NCI-H2196 (cell line): ENCODE results near the gene KRTAP5-4.

Experiments
- DNase-seq: peaks from one replicate; lab custom pipeline; 2025; ENCODE audit not compliant: unreplicated experiment; lab: John Stamatoyannopoulos, UW

KRTAP5-4 gene

GRCh38 chr11:1574238-1574932 is 47.6 kb downstream of the KRTAP5-4 start:
- peak; percentile 72 for DNase-seq

- DNase-seq, result peak; percentile 83
Measured at GRCh38 chr11:1573903-1574237, 48.1 kb downstream of the KRTAP5-4 start.

- DNase-seq, result peak; percentile 66
Measured at GRCh38 chr11:1573077-1573902, 48.6 kb downstream of the KRTAP5-4 start.

GRCh38 chr11:1572197-1573076 is 49.5 kb downstream of the KRTAP5-4 start, which contains the start of gene DUSP8:
TSS of gene DUSP8 (minus strand) at chr11:1572271. CDS start at chr11:1565826, 6,445 bp downstream.
- peak; percentile 90 for DNase-seq

- DNase-seq, result no peak
Measured at GRCh38 chr11:1571760-1572196, 50.2 kb downstream of the KRTAP5-4 start.
